Measurements from ENCODE around the gene ATP13A2.

Gene ATP13A2

DNA sequence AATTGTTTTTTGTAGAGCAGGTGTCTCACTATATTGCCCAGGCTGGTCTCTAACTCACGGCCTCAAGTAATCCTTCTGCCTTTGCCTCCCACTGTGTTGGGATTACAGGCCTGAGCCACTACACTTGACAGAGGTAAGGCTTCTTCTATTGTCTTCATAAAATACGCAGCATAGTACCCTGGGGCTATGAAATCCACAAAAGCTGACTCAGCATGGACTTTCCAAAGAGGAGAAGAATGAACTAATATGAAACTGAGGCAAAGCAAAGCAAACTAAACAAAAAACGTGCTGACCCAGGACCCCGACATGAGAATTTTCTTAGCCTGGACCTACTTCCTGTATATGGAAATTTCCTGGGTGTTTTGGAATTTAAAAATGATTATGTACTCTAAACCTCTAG, 18.5 kb upstream of the ATP13A2 start:
- no peak for DNase-seq

DNA sequence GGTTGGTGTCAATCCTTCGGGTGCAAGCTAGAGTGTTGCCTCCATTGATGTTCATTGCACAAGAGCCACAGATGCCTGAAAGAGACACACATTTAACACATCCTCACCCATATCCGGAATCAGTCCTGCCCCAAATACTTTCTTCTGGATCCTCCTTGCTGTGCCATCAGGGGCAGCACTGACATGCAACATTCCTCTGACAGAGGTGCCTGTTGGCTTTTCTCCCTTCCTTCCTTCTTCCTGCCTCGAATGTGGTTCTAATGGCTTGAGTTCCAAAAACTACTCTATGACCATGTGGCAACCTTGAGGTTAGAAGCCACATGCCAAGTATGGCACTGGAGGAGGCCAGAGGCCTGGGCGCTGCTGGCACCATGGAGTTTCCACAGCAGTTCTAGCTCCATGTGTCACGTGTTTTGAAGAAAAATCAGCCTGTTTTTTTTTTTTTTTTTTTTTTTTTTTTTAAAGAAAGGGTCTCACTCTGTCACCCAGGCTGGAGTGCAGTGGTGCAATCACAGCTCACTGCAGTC, 17.0 kb upstream of the ATP13A2 start:
- no peak for DNase-seq

DNA sequence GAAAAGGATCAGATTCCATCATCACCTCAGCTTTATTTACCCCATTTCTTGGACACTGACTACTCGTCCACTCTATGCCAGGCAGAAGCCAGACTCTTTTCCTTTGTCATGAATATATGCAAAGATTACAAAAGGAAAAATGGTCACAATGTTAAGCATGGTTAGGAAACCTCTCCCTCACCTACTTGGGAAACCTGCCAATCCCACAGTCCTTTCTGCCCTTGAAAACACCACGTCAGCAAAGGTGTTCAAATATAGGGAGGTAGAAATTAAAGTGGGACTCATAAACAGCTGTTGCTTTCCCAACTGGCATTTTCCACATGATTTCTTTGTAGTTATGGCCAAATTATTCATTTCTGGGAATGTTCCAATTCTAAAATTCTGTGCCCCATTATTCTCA, 16.2 kb upstream of the ATP13A2 start:
- no peak for DNase-seq

DNA sequence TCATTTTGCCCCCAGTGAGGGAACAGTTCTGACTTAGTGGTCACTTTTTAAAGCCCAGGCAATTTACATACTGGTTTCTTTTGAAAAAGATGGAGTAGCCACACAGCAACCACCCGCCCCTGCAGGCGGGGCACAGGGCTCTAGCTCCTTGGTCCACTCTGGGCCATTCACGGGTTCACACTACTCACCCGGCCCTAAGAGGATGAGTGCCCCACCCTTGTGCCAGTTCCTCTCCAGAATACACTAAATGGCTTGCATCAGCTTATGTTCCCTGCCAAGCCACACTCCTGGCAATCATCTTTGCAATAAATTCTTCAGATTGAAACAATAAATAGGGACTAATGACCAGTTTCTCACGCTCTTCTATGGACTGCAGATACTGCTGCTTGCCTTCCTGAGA, 15.7 kb upstream of the ATP13A2 start:
- no peak for DNase-seq

DNA sequence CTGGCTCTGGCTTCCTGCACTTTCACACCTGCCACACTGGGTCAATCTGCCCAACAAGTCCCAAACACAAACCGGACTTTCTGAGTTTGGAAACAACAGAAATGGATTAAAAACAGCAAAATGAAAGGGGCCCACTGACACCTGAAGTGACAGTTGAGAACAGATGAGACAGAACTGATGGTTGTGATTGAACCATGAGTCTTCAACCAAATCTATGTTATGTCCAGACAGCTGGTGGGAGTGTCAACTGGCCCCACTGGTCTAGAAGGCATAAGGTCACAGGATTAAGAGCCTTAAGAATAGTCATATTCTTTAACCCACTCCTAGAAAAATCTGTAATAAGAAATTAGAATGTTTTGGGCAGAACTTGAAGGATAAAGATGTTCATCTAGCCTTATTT, 13.0 kb upstream of the ATP13A2 start:
- DNase-seq: no peak

DNA sequence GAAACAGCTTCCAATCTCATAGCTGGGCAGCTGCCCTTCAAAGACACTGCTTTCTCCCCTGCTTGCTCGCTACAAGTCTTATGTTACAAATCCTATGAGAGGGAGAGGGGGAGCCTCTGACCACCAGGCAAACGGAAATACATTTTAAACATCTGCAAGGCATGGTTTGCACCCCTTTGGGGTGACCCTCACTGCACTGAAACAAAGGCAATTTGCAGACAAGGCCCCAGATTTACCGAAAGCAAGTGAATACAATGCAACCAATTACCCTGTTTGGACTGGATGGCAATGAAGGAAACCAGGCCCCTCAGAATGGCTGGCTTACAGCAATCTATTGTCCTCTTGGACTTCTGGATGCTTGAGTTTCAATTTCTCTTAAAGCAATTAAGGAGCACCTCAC, 11.8 kb upstream of the ATP13A2 start:
- DNase-seq: no peak

DNA sequence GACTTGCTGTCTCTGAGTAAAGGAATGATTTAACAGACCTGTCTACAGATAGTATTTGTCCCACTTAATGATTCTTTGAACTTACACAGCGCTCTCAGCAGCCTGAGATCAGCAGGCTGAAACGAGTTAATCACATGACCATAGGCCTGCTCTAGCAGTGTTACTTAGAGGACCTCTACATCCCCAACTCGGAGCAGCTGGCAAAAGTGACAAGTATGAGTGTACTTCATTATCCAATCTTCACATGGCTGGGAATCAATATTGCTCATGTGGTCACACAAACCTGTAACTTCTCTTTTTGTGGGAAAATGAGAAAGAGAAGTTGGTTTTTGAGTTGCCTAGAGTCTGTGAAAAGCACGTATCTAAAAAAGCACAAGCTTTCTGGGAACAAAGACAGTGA, 11.4 kb upstream of the ATP13A2 start:
- no peak for DNase-seq

DNA sequence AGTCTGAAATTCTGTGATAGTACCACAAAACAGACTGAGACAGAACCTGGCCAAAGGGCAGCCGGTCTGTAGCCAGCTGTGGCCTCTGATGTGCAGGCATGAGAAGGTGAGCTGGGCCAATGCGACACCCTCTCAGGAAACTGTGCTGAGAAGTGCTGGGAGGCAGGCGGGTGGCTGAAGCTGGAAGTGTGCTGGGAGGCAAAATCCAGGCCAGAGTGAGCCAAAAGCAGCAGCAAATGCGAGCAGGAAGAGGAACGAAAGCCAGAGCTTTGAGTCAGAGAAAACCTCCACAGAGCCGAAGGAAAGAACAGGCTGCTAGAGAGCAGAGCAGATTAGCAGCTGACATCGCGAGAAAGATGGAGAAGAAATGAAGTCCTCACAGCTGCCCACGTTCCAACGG, 10.2 kb upstream of the ATP13A2 start:
- DNase-seq: no peak

DNA sequence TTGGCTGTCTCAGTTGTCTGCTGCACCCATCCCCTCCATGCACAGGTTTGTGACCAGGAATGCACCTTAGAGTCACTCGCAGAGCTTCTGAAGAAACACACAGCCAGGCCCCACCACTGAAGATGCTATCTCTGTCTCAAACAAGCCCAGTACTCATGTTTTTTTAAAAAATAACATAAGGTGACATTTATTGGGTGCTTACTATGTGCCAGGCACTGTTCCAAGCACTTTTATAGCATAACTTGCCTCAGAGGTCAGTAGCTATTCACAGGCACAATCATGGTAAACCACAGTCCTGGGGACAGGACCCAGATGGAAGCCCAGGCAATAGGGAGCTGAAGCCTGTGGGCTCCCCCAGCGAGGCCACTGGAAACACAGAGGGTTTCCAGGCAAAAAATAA, 8.8 kb upstream of the ATP13A2 start:
- DNase-seq: no peak

DNA sequence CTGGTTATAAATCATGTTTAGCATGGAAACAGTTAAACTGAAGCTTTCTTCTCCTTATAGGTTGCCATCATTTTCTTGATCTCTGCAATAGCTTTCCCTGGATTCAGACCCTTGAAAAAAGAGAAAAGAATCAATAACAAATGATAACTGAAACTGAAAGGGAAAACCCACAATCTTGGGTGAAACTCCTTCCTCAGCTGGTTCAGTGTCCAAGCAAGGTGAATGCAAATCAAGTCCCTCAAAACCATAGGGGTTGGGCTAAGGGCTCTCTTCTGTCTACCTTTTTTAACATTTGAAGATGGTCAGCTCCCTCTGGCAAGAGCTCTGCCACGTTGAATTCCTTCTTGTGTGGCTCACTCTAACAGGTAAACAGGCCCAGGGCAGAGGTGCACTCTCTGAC, 7.1 kb upstream of the ATP13A2 start:
- no peak for DNase-seq

DNA sequence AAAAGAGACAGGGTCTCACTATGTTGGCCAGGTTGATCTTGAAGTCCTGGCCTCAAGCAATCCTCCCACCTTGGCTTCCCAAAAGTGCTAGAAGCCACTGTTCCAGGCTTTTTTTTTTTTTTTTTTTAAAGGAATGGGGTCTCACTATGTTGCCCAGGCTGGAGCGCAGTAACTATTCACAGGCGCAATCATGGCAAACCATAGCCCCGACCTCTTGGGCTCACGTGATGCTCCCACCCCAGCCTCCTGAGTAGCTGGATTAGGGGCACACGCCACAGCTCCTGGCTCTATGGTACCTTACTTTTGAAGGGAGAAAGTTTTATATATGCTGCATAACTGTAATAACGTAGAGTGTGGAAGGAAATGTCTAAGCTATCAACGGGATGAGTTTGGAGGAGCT, 5.7 kb upstream of the ATP13A2 start:
- DNase-seq: no peak

DNA sequence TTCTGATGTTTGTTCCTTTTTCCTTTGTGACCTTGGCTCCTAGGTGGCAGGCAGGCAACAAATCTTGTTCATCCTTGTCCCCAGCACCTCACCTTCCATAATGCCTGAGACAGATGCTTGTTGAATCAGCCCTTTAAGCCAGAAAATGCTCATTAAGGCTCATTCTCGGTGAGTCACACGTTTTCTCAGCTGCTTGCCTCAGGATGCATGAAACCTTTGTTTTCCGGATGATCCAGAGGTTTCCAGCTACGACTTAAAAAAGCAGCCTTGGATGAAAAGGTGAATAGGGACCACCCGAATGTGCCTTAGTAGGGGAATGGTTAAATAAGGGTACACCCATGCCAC, 4.6 kb upstream of the ATP13A2 start:
- no peak for DNase-seq

DNA sequence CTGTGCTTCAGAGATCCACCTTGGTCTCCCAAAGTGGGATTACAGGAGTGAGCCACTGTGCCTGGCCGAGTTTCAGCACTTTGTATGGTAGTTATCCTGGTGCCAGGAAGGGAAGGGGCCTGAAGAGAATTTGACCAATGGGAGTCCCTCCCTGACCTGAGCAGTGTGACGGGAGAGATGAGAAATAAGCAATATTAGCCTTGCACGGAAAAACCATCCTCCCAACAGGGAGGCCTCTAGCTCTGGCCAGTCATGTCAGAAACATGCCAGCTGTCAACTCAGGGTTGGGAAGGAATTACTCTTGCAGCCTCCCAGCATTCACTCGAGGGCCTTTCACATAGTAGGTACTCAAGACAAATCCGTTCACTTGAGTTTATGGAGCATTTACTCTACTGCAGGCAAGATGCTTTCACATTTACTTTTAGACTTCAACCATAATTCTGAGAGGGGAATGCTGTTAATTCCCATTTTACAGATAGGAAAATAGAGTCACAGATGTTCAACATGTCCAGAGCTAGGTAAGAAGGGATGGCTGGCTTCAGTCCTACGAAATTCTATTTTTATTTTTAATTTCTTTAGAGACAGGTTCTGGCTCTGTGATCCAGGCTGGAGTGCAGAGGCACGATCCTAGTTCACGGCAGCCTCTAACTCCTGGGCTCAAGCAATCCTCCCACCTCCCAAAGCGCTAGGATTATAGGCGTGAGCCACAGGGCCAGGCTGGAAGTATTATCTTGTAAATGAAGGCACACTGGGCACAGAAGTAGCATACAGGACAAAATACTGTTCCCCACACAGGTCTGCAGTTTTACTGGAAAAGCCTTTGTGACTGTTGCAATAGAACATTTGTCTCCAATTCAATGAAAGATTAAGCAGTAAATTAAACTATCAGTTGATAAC, 3.2 kb upstream of the ATP13A2 start:
- DNase-seq: no peak

DNA sequence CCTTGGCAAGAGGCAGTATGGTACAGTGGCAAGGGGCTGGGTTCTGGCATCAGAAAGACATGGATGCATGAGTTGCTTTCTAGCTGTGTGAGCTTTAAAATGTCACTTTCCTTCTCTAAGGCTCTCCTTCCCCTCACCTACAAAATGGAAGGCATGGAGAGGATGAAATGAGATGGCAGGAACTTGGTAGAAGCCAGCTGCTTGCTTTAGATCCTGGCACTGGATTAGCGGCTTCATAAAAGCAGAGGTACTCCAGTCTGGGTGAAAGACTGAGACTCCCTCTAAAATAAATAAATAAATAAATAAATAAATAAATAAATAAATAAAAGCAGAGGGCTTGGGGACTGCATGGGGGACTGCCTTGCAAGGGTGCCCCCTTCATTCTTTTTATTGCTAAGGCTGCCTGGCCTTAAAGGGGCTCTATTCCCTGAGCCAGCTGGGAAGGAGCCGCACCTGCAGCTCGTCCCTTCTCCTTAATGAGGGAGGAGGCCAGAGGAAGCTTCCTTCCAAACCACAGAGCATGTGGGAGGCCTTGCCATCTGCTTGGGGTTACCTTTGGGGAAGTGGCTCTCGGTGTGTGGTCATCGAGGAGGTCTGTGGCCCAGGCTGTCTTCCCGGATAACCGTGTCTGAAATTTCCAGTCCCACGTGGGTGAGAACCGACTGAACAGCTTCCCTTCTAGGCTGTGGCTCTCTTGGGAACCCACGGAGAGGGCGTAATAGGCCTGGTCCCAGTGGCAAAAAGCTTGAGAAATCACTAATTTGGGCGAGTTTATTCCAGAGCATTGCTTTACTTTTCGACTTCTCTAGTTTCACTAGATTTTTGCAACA, 2.0 kb upstream of the ATP13A2 start:
- DNase-seq: no peak

DNA sequence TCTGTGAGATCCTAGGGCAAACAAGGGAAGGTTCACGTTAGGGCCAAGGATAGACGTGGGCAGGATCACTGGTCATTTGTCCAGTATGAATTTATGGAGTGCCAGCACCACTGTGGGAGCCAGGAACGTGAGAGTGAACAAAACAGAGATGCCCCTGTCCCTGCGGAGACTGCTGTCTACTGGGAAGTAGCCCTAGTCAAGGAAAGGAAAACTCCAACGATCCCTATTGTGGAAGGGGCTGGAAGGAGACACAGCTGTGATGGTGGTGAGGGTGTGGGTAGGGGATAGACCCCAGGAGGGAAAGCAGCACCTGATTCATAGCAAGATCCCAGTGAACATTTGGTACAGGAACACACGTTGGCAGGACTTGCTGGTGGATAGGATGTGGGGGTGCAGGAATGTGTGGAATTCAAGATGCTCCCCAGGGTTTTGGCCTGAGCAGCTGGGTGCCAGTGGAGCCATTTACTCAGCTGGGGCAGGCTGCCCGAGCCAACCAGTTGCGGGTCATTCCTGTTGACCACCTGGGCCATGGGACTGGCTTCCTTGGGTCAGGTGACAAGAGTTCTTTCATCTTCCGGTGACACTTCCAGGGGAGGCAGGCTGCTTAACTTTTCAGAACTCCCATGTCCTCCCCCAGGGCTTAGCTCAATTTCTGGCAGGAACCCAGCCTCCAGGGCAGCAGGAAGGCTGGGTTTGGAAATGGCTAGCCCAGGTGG, 1.2 kb upstream of the ATP13A2 start:
- DNase-seq: no peak

DNA sequence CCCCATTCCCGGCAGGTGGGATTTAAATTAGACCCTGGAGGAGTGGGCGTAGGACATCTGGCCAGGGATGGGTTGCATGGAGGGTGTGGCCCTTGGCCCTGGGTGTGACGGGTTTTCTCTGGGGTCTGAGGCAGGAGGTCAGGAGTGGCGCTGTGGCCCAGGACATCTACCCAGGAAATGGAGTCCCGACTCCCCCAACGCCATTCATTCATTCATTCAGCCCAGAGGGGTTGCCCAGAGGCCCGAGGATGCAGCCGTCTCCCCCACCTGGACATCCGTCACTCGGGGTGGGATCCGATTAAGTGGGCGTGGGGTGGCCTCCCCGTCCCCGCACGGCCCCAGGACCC, 663 bp downstream of the ATP13A2 start:
- no peak for DNase-seq

DNA sequence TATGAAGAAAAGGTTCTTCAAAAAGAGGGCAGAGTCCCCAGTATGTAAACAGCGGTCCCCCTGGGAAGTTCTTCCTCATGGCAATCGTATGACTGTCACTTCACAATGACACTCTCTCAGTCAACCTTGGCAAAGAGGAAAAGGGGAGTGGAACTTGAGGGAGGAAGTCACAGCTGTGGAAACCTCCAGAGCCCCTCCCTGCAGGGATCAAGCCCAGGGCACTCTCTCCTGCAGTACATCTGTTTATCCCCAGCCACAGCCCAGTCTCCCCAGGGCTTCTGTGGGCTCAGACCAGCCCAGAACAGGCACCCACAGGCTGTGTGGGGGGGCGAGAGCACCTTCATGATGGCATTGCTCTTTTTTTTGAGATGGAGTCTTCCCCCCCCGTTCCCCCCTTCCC, 2.0 kb downstream of the ATP13A2 start:
- no peak for DNase-seq

DNA sequence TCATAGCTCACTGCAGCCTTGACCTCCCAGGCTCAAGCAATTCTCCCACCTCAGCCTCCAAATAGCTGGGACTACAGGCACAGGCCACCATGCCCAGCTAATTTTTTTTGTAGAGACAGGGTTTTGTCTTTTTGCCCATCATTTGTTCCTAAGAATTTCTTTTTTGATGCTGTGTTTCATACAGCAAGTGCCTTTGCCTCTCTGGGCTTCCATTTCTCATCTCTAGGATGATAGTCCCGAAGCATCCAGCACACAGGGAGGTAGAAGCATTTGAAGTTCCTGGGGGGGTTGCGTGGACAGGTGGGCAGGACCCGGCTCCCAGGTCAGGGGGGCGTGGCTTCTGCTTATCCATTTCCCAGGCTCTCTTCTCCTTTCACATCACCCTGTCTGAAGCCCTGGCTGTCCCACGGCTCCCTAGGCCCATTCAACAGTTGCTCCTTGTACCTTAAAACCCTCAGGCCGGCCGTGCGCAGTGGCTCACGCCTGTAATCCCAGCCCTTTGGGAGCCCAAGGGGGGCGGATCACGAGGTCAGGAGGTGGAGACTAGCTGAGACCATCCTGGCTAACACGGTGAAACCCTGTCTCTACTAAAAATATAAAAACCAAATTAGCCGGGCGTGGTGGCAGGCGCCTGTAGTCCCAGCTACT, 3.4 kb downstream of the ATP13A2 start:
- DNase-seq: no peak

DNA sequence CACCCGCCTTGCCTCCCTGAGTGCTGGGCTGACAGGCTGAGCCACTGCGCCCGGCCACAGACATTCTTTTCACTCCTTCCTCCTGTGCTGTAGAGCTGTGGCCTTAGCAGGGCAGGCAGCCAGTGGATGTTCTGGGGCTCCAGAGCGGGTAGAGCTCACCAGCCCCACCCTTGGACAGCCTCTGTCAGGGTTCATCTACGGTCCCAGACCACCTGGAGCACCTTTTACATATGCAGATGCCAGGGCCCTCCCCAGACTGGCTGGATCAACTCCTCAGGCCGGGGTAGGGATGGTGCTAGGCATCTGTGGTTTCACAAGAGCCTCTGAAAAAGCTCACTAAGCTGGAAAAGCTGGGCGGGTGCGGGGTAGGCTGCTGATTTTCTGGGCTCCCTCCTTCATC, 4.6 kb downstream of the ATP13A2 start:
- DNase-seq: no peak

DNA sequence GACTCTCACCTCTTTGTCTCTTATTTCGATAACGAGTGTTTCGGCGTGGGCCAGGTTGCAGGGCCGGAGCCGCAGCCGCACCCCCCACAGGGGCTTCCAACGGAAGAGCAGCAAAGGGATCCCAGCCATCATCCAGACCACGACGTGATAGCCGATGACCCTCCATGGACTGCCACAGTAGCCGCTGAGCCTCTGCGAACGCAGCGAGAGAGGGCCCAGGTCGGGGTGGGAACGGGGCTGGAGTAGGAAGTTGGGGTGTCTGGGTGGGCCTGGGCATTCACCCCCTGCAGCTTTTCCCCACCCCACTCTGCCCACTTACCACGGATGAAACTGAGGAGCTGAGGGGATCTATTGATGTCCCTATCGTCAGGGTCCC, 6.4 kb downstream of the ATP13A2 start:
- no peak for DNase-seq

DNA sequence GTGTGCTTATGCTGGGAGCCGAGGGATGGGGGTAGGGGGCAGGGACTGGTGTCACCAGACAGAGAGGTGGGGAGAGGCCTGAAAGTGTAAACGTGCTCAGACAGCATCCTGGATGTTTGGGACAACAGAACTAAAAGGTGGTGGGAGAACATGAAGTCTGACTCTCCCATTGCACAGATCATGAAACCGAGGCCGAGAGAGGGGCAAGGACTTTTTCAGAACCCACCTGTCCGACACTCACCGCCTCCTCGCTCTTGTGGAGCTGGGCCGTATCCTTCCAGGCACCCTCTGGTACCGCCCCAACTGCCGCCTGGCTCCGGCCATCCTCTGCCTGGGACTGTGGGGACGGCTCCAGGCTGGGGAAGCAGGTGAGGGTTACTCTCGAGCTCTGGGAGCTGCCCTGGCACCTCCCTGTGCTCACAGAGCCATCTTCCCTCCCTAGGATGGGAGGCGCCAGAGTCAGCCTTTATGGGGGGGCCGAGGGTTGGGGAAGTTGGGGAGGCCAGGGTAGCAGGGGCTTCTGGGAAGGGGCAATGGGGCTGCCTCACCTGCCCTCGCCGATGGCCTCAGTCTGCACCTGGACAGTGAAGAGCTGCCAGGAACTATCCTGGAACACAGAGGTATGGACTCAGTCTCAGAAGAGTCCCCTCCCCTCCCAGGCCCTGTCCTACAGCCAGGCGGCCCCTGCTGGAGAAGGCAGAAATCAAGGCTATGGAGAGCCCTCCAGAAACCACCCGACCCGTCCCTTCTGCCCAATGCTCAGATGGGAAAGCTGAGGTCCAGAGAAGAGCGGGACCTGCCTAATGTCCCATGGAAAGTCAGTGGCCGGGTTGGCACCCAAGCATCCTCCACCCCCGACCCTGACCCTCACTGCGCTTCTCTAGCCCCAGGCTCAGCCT, 7.0 kb downstream of the ATP13A2 start:
- no peak for DNase-seq

DNA sequence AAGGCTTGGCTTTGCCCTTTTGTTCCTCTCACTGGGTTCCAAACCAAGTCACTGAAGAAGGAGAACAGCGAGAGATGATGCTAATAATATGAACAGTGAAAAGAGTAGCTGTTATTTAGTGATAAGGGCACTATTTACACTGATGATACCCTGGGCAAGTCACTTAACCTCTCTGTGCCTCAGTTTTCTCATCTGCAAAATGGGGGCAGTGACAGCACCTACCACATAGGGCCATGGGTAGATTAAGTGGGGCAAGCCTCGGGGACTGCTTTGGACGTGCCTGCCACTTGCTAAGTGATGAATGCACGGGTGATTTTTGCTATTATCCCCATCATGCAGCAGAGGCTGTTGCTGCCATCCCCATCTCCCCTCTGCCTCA, 9.2 kb downstream of the ATP13A2 start:
- DNase-seq: no peak

Data from activated CD4-positive, CD25-positive, alpha-beta regulatory T cell treated with anti-CD3 and anti-CD28 coated beads, Interleukin-2, amount 50 U/mL, for 72 hours (primary cell).